Upper lobe of left lung (tissue), 6 donors: Measurements from ENCODE around the gene IBA57. TPM values are rescaled to one million over a fixed set of nuclear protein-coding genes. Genes with fewer than 3 reads are reported as not detected.

Experiments used
- ATAC-seq, 2 donors: fragments of 200-7000 bp; cut with Tn5 transposase; one replicate each; pipeline ENCODE4 v1.9.1; 2022; ENCODE audit warnings: mild to moderate bottlenecking in 2 of 2, moderate library complexity in 2 of 2; ENCODE audit not compliant: low FRiP score in 2 of 2
- DNase-seq, 2 donors: peaks; one replicate each; pipeline ENCODE4 v3.0.0-alpha.2; 2019 to 2020
- H3K27ac ChIP-seq, 4 donors: fragments of 200-600 bp; sonication (generic); one replicate each; pipeline ENCODE4 v1.5.1; 2016 to 2019
- H3K27me3 ChIP-seq, 4 donors: fragments of 200-600 bp; sonication (generic); one replicate each; pipeline ENCODE4 v1.5.1; 2017 to 2019
- H3K36me3 ChIP-seq, 4 donors: fragments of 200-600 bp; sonication (generic); one replicate each; pipeline ENCODE4 v1.5.1; 2016 to 2019
- H3K4me1 ChIP-seq, 4 donors: fragments of 200-600 bp; sonication (generic); one replicate each; pipeline ENCODE4 v1.5.1; 2018 to 2019
- H3K4me3 ChIP-seq, 4 donors: fragments of 200-600 bp; sonication (generic); one replicate each; pipeline ENCODE4 v1.5.1; 2017 to 2019; ENCODE audit warnings: mild to moderate bottlenecking in 2 of 4, moderate library complexity in 1 of 4
- H3K9me3 ChIP-seq, 4 donors: fragments of 200-600 bp; sonication (generic); one replicate each; pipeline ENCODE4 v1.5.1; 2018 to 2019
- EP300 ChIP-seq, 4 donors: sonication (generic); formaldehyde crosslinking; IDR thresholded peaks; one replicate each; pipeline ENCODE4 v1.5.1; 2017; ENCODE audit warnings: antibody characterized with exemption in 4 of 4, control low read depth in 2 of 4
- POLR2A ChIP-seq, 4 donors: fragments of 450-650 bp; IDR thresholded peaks; one replicate each; pipeline ENCODE4 v1.5.1; 2016 to 2017; ENCODE audit warnings: antibody characterized with exemption in 4 of 4, mild to moderate bottlenecking in 2 of 4
- POLR2AphosphoS5 ChIP-seq, 2 donors: sonication (generic); formaldehyde crosslinking; IDR thresholded peaks; one replicate each; pipeline ENCODE4 v1.5.1; 2017; ENCODE audit warnings: antibody characterized with exemption in 2 of 2
- WGBS, 2 donors: methylation state at CpG; one replicate each; pipeline ENCODE4 v1.1.5; 2017 to 2018; 5-methylcytosine and 5-hydroxymethylcytosine counted together
- total RNA-seq, 6 donors: library from RNA; depleted of rRNA in 4 of 6; stranded (reverse); fragments of >200 nt in 4 of 6; gene quantifications; one replicate each; pipeline versions ENCODE4 v1.1.0 to v1.2.1, GENCODE V29; 2016 to 2021
- TF ChIP-seq, protein P1 (sequence below), 6 experiments: fragments of 450-650 bp in 4 of 6; fragments of 200-600 bp in 2 of 6; sonication (generic) in 2 of 6; IDR thresholded peaks; one replicate each; pipeline ENCODE4 v1.5.1; 2016 to 2019; ENCODE audit warnings: antibody characterized with exemption in 6 of 6
- donor health status: DM: no; HTN: no; CAD: no; lungs with moderate emphysema.
- donor health status: DM: no; HTN: yes; CAD: no; lungs with severe emphysema.

Gene IBA57
- total RNA-seq, 6 donors from 2014 or later = 6.1 to 19.3 (median 13.9) TPM

DNA sequence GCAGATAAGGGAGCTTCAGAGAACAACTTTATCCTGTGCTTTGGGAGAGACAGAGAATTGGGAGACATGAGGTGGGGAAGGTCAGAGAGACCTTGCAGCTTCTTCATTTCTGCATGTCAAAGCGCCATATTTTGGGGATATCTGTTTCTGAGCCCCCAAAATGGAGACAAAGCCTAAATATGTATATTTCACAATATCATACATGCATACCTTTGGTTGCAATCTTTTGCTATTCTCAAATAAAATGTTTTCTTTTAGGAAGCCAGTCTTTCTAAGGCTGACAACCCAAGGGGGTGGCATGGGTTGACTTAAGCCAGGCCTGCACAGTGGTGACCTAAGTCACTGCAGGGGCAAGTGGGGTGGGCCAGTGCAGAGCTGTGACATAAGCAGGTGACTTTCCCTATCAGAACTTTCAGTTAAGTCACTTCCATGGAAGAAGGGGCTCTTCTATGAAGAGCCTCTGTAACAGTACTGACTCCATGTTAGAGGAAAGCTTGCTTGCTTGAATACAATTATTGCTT is 42.6 kb upstream of the IBA57 start:
- TF ChIP-seq, protein P1, sequence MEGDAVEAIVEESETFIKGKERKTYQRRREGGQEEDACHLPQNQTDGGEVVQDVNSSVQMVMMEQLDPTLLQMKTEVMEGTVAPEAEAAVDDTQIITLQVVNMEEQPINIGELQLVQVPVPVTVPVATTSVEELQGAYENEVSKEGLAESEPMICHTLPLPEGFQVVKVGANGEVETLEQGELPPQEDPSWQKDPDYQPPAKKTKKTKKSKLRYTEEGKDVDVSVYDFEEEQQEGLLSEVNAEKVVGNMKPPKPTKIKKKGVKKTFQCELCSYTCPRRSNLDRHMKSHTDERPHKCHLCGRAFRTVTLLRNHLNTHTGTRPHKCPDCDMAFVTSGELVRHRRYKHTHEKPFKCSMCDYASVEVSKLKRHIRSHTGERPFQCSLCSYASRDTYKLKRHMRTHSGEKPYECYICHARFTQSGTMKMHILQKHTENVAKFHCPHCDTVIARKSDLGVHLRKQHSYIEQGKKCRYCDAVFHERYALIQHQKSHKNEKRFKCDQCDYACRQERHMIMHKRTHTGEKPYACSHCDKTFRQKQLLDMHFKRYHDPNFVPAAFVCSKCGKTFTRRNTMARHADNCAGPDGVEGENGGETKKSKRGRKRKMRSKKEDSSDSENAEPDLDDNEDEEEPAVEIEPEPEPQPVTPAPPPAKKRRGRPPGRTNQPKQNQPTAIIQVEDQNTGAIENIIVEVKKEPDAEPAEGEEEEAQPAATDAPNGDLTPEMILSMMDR (IDR thresholded peaks at IDR 0.05) = no peak
- TF ChIP-seq EP300 (IDR thresholded peaks at IDR 0.05) (no peak), POLR2AphosphoS5 (IDR thresholded peaks at IDR 0.05) (no peak), POLR2A (IDR thresholded peaks at IDR 0.05) (no peak)

DNA sequence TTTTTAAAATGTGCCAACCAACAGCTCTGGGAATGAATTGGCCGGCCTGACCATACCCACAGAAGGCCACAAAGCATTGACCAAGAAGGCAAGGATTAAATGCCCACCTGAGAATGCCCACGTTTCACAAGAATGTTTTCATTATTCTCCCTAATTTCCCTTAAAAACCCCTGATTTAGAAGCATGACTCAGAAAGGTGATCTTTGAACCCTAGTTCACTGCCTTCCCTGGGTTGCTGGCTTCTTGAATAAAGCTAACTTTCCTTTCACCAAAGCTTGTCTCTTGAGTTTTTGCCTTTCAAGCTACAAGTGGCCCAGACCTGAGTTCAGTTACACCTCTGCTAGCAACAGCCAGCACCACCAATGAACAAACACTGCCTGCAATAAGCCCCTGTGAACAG is 42.1 kb upstream of the IBA57 start:
- Histone ChIP-seq H3K27me3 (no peaks in the 10 kb centered on the region), H3K9me3 (no peaks in the 10 kb centered on the region), H3K36me3 (no peaks in the 10 kb centered on the region), H3K4me1 (no peaks in the 10 kb centered on the region), H3K4me3 (no peak overlapping the region), H3K27ac (no peak overlapping the region)
- TF ChIP-seq, protein P1 (IDR thresholded peaks at IDR 0.05) = no peak
- TF ChIP-seq EP300 (IDR thresholded peaks at IDR 0.05) = no peak
- TF ChIP-seq POLR2A (IDR thresholded peaks at IDR 0.05) = no peak
- TF ChIP-seq POLR2AphosphoS5 (IDR thresholded peaks at IDR 0.05) = no peak
- DNase-seq (no peak), ATAC-seq (no peak)
- 65 to 84% methylated on average over 2 of the region's 2 CpGs for WGBS, 2 donors

More for the DNA sequence above, 42.6 kb upstream of the IBA57 start:
- Histone ChIP-seq H3K36me3 (no peaks in the 10 kb centered on the region), H3K27ac (no peak overlapping the region), H3K4me1 (no peaks in the 10 kb centered on the region), H3K27me3 (no peaks in the 10 kb centered on the region), H3K9me3 (no peaks in the 10 kb centered on the region), H3K4me3 (no peak overlapping the region)
- ATAC-seq (no peak), DNase-seq (no peak)
- 76 to 83% methylated on average over 1 of the region's 1 CpG for WGBS, 2 donors

DNA sequence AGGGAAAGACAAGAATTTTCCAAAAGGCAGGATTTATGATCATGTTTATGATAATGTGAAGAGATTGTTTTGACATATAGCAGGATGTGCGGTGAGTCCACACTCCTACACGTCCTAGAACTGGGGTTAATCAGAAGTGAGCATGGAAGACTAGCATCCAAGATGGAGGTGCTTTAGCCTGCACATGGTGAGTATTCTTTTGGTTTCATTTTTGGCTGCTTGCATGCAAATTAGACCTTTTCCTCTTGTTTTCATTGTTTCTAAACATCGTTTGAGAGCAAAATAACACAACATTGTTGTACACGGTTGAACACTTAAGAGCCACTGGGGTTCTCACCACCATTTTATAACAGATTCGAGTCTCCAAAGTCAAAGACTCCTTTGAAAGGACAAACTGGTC is 40.4 kb upstream of the IBA57 start:
- 71 to 78% methylated on average over 5 of the region's 5 CpGs for WGBS, 2 donors
- no peak overlapping the region for H3K4me3 ChIP-seq

DNA sequence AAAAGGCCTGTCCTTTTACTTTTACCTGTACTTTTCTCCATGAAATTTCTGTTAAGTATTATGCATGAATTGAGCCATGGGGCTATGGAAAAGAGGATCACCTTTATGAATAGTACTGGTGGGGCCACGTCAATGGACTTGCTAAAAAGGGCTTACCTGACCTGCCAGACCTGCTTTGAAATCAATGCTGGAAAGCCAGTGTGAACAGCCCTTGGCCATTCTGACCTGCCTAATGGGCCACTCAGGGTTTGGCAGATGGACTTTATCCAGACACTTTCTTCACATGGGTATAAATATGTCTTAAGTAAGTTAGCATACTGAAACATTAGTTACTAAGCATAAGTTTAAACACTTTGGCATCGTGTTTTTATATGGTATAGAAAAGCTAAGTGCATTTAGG is 33.8 kb upstream of the IBA57 start:
- no peak for DNase-seq
- Histone ChIP-seq H3K4me1 (peaks cover 0 to 6% (median 5%) of the 10 kb centered on the region in 4 donors), H3K36me3 (no peaks in the 10 kb centered on the region), H3K9me3 (no peaks in the 10 kb centered on the region), H3K27me3 (no peaks in the 10 kb centered on the region), H3K4me3 (no peak overlapping the region), H3K27ac (peak overlapping the region; percentile 19 to 53 (median 49))
- TF ChIP-seq, protein P1 (IDR thresholded peaks at IDR 0.05) = no peak
- no peak for TF ChIP-seq POLR2A (IDR thresholded peaks at IDR 0.05)
- no peak for TF ChIP-seq EP300 (IDR thresholded peaks at IDR 0.05)
- no peak for TF ChIP-seq POLR2AphosphoS5 (IDR thresholded peaks at IDR 0.05)
- ATAC-seq = no peak
- 79 to 81% methylated on average over 2 of the region's 2 CpGs for WGBS, 2 donors

More for the DNA sequence above, 40.4 kb upstream of the IBA57 start:
- TF ChIP-seq, protein P1 (IDR thresholded peaks at IDR 0.05) = no peak
- TF ChIP-seq POLR2A (IDR thresholded peaks at IDR 0.05) (no peak), POLR2AphosphoS5 (IDR thresholded peaks at IDR 0.05) (no peak), EP300 (IDR thresholded peaks at IDR 0.05) (no peak)
- ATAC-seq (no peak), DNase-seq (no peak)
- Histone ChIP-seq H3K27ac (no peak overlapping the region), H3K9me3 (no peaks in the 10 kb centered on the region), H3K36me3 (no peaks in the 10 kb centered on the region), H3K27me3 (no peaks in the 10 kb centered on the region), H3K4me1 (no peaks in the 10 kb centered on the region)

DNA sequence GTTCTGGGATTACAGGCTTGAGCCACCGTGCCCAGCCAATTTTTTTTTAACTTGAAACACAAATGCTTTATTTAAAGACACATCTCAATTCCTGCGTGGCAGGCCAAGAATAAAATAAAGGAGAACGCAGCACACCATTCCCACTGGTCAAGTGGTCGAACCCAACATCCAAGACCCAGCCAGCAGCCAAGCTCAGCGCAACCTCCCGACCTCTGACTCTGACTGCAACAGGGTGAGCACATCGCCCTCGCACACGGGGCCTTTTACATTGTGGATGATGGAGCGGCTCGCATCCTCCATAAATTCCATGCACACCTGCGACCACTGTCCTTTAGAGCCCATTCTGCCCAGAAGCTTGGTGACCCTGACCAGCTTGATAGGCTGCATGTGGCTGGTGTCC is 31.0 kb upstream of the IBA57 start:
- Histone ChIP-seq H3K27me3 (no peaks in the 10 kb centered on the region), H3K9me3 (no peaks in the 10 kb centered on the region), H3K36me3 (no peaks in the 10 kb centered on the region), H3K4me3 (no peak overlapping the region), H3K27ac (no peak overlapping the region), H3K4me1 (peaks cover 0 to 13% (median 7%) of the 10 kb centered on the region in 4 donors)
- 81 to 93% methylated on average over 11 to 12 of the region's 12 CpGs for WGBS, 2 donors
- DNase-seq (no peak), ATAC-seq (no peak)
- TF ChIP-seq EP300 (IDR thresholded peaks at IDR 0.05) = no peak
- no peak for TF ChIP-seq POLR2AphosphoS5 (IDR thresholded peaks at IDR 0.05)
- TF ChIP-seq, protein P1 (IDR thresholded peaks at IDR 0.05) = no peak
- no peak for TF ChIP-seq POLR2A (IDR thresholded peaks at IDR 0.05)
